Measurements from ENCODE around the gene TERT. TPM values are rescaled to one million over a fixed set of nuclear protein-coding genes. Genes with fewer than 3 reads are reported as not detected.

Gene TERT
- total and polyA plus RNA-seq, 2 donors = 1.9 to 3.4 TPM

DNA sequence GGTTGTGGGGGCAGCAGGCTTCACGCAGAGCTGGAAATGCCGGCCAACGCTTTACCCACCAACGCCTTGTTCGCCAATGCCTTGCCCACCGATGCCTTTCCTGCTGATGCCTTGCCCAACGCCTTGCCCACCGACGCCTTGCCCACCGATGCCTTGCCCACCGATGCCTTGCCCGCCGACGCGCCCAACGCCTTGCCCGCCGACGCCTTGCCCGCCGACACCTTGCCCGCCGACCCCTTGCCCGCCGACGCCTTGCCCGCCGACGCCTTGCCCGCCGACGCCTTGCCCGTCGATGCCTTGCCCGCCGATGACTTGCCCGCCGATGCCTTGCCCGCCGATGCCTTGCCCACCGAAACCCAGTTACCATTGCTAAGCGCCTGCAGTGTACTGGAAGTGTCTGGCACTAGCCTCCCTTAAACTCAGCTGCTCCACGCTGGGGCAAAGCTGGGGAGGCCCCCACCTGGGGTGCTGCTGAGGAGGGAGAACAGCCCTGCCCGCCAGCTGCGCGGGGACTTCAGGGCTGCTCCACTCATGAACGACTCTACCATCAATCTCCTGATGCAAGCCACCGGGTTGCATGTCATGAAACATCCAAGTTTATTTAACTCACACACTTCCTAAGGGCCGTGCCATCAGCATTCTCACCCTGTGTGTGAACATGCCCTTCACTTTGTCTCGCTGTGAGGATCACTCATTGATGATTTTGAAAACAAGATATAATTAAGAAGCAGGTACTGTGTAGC is 67.9 kb downstream of the TERT start:
- peaks cover 32 to 36% of the 10 kb centered on the region in 2 donors for H3K4me1 ChIP-seq (ENCODE audit: control insufficient read depth in 2 of 2, insufficient read depth in 2 of 2, low read length in 2 of 2)
- H3K9me3 ChIP-seq (ENCODE audit: control insufficient read depth in 2 of 2, insufficient read depth in 1 of 2, low read length in 1 of 2) = peaks cover 1 to 5% of the 10 kb centered on the region in 2 donors
- no peaks in the 10 kb centered on the region for H3K36me3 ChIP-seq (ENCODE audit: control insufficient read depth in 2 of 2, insufficient read depth in 2 of 2, low read length in 1 of 2)
- peaks cover 0 to 38% of the 10 kb centered on the region in 2 donors for H3K27me3 ChIP-seq (ENCODE audit: control insufficient read depth in 2 of 2, insufficient read depth in 1 of 2, low read length in 1 of 2)
- H3K4me3 ChIP-seq (ENCODE audit: low read length in 2 of 2) = no peak overlapping the region
- 90% methylated on average over 50 of the region's 50 CpGs for WGBS
- H3K27ac ChIP-seq (ENCODE audit: low read depth in 1 of 2, low read length in 1 of 2) = no peak overlapping the region
- no peak for DNase-seq (ENCODE audit: low read depth in 6 of 9, low spot score in 9 of 9)

DNA sequence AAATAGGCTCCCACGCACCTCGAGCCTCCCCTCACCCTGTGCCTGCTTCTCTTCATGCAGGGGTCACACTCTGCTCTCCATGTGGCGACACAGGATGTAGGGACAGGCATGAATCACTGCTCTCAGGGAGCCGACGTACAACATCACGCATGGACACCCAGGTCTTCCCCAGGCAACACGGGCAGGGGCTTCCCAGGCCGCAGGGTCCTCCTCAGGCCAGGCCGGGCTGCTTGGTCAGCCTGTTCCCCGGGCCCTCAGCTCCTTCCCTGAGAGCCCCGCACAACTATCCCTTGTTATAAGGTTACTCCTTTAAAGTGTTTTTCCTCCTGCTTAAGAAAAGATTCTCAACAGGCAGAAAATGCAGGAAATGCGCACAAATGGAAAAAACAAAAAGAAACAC is 68.6 kb downstream of the TERT start:
- H3K27me3 ChIP-seq (ENCODE audit: control insufficient read depth in 2 of 2, insufficient read depth in 1 of 2, low read length in 1 of 2) = peaks cover 0 to 38% of the 10 kb centered on the region in 2 donors
- H3K4me3 ChIP-seq (ENCODE audit: low read length in 2 of 2) = no peak overlapping the region
- no peak overlapping the region for H3K27ac ChIP-seq (ENCODE audit: low read depth in 1 of 2, low read length in 1 of 2)
- no peak for DNase-seq (ENCODE audit: low read depth in 6 of 9, low spot score in 9 of 9)
- peaks cover 32 to 36% of the 10 kb centered on the region in 2 donors for H3K4me1 ChIP-seq (ENCODE audit: control insufficient read depth in 2 of 2, insufficient read depth in 2 of 2, low read length in 2 of 2)
- H3K9me3 ChIP-seq (ENCODE audit: control insufficient read depth in 2 of 2, insufficient read depth in 1 of 2, low read length in 1 of 2) = peaks cover 1 to 5% of the 10 kb centered on the region in 2 donors
- no peaks in the 10 kb centered on the region for H3K36me3 ChIP-seq (ENCODE audit: control insufficient read depth in 2 of 2, insufficient read depth in 2 of 2, low read length in 1 of 2)
- WGBS = 90% methylated on average over 12 of the region's 12 CpGs

DNA sequence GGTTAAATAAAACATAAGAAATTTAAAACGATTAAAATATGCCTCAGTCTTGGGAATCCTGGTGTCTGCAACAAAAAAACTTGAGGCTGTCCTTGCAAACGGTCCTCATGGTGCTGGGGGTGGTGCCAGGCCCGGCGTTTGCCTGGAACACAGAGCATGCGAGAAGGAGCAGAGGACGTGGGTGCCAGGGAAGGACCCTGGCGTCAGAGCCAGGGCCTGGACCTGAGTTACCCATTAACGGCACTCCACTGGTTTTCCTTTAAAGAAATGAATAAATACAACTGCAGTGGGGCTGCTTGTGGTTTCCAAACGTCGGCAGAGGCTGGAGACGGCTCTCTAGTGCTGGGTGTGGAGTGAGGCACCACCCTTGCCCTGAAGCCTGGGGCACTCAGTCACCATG is 69.8 kb downstream of the TERT start, which contains the start of gene SLC6A18:
SLC6A18 (plus strand) TSS at position 301 of the 400 bp plus-strand sequence; CDS start at position 398, 97 bp downstream.
- Histone ChIP-seq H3K27me3 (ENCODE audit: control insufficient read depth in 2 of 2, insufficient read depth in 1 of 2, low read length in 1 of 2) (peaks cover 0 to 33% of the 10 kb centered on the region in 2 donors), H3K4me1 (ENCODE audit: control insufficient read depth in 2 of 2, insufficient read depth in 2 of 2, low read length in 2 of 2) (peaks cover 24 to 26% of the 10 kb centered on the region in 2 donors), H3K27ac (ENCODE audit: low read depth in 1 of 2, low read length in 1 of 2) (no peak within 1 kb of the TSS), H3K4me3 (ENCODE audit: low read length in 2 of 2) (no peak within 1 kb of the TSS), H3K9me3 (ENCODE audit: control insufficient read depth in 2 of 2, insufficient read depth in 1 of 2, low read length in 1 of 2) (peaks cover 0 to 5% of the 10 kb centered on the region in 2 donors), H3K36me3 (ENCODE audit: control insufficient read depth in 2 of 2, insufficient read depth in 2 of 2, low read length in 1 of 2) (no peaks in the 10 kb centered on the region)
- DNase-seq (ENCODE audit: low read depth in 6 of 9, low spot score in 9 of 9) = no peak
- 85% methylated on average over 11 of the region's 11 CpGs for WGBS

DNA sequence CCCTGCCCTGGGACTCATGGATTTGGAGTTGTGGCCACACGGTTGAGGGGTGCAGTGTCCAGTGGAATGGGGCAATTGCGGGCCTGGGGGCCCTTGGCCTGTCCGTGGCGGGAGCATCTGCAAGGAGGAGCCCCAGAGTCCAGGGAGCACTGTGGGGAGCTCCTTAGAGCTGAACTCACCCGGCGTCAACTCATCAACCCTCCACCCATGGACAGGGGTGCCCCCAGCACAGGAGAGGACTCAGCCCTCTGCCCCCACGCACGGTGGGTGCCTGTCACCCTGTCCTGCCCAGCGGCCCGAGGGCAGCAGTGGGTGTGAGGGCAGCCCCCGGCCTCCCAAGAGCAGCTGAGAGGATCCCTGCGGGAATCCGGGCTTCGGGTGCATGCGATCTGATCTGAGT is 70.2 kb downstream of the TERT start:
- DNase-seq (ENCODE audit: low read depth in 6 of 9, low spot score in 9 of 9) = no peak

DNA sequence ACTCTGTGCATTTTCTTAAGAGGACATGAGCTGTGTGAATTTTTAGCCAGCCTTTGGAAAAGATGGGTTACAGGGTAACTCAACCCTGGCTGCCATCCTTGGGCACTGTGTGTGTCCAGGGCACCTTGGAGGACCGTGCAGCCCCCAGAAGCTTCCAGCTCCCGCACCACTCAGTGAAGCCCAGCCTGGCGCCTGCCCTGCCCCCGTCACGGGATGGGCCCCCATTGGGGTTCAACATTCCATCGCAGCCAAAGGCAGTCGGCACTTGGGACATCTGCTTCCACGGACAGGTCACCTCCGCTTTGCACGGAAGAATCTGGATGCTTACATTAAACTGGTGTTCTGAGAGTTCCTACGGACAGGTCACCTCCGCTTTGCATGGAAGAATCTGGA is 71.6 kb downstream of the TERT start:
- Histone ChIP-seq H3K27ac (ENCODE audit: low read depth in 1 of 2, low read length in 1 of 2) (no peak overlapping the region), H3K4me3 (ENCODE audit: low read length in 2 of 2) (no peak overlapping the region), H3K36me3 (ENCODE audit: control insufficient read depth in 2 of 2, insufficient read depth in 2 of 2, low read length in 1 of 2) (no peaks in the 10 kb centered on the region), H3K9me3 (ENCODE audit: control insufficient read depth in 2 of 2, insufficient read depth in 1 of 2, low read length in 1 of 2) (peaks cover 0 to 2% of the 10 kb centered on the region in 2 donors), H3K27me3 (ENCODE audit: control insufficient read depth in 2 of 2, insufficient read depth in 1 of 2, low read length in 1 of 2) (peaks cover 0 to 23% of the 10 kb centered on the region in 2 donors), H3K4me1 (ENCODE audit: control insufficient read depth in 2 of 2, insufficient read depth in 2 of 2, low read length in 2 of 2) (peaks cover 8 to 9% of the 10 kb centered on the region in 2 donors)
- WGBS = 95% methylated on average over 12 of the region's 12 CpGs
- DNase-seq (ENCODE audit: low read depth in 6 of 9, low spot score in 9 of 9) = no peak

More for the DNA sequence above, 70.2 kb downstream of the TERT start:
- H3K27ac ChIP-seq (ENCODE audit: low read depth in 1 of 2, low read length in 1 of 2) = no peak overlapping the region
- WGBS = 93% methylated on average over 15 of the region's 15 CpGs
- peaks cover 0 to 5% of the 10 kb centered on the region in 2 donors for H3K9me3 ChIP-seq (ENCODE audit: control insufficient read depth in 2 of 2, insufficient read depth in 1 of 2, low read length in 1 of 2)
- no peaks in the 10 kb centered on the region for H3K36me3 ChIP-seq (ENCODE audit: control insufficient read depth in 2 of 2, insufficient read depth in 2 of 2, low read length in 1 of 2)
- H3K4me1 ChIP-seq (ENCODE audit: control insufficient read depth in 2 of 2, insufficient read depth in 2 of 2, low read length in 2 of 2) = peaks cover 20 to 21% of the 10 kb centered on the region in 2 donors
- H3K27me3 ChIP-seq (ENCODE audit: control insufficient read depth in 2 of 2, insufficient read depth in 1 of 2, low read length in 1 of 2) = peaks cover 0 to 32% of the 10 kb centered on the region in 2 donors
- no peak overlapping the region for H3K4me3 ChIP-seq (ENCODE audit: low read length in 2 of 2)

DNA sequence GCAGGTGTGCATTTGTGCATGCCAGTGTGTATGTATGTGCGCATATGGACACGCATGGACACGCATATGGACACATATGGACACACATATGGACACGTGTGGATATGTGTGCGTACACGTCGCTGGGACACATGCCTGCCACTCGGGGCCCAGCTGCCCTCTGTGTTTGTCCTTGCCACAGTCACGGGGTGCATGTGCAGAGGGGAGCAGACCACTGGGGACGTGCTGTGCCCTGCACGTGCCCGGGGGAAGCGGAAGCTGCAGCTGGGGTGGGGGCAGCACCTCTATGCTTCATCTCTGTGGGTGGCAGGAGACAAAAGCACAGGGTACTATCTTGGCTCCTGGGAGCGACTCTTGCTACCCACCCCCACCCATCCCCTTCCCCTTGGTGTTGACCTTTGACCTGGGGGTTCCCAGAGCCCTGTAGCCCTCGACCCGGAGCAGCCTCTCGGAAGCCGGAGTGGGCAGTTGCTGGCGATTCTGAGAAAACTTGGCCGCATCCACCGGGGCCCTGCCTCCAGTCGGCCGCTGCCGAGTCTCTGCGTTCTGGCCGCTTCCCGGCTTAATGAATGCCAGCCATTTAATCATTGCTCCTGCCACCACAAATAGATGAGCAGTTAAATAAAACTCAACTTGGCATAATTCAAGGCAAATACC is 72.1 kb downstream of the TERT start:
- no peak for DNase-seq (ENCODE audit: low read depth in 6 of 9, low spot score in 9 of 9)
- no peaks in the 10 kb centered on the region for H3K36me3 ChIP-seq (ENCODE audit: control insufficient read depth in 2 of 2, insufficient read depth in 2 of 2, low read length in 1 of 2)
- no peak overlapping the region for H3K4me3 ChIP-seq (ENCODE audit: low read length in 2 of 2)
- H3K9me3 ChIP-seq (ENCODE audit: control insufficient read depth in 2 of 2, insufficient read depth in 1 of 2, low read length in 1 of 2) = no peaks in the 10 kb centered on the region
- WGBS = 94% methylated on average over 27 of the region's 27 CpGs
- H3K27me3 ChIP-seq (ENCODE audit: control insufficient read depth in 2 of 2, insufficient read depth in 1 of 2, low read length in 1 of 2) = peaks cover 0 to 19% of the 10 kb centered on the region in 2 donors
- H3K4me1 ChIP-seq (ENCODE audit: control insufficient read depth in 2 of 2, insufficient read depth in 2 of 2, low read length in 2 of 2) = peaks cover 8 to 9% of the 10 kb centered on the region in 2 donors
- H3K27ac ChIP-seq (ENCODE audit: low read depth in 1 of 2, low read length in 1 of 2) = no peak overlapping the region

DNA sequence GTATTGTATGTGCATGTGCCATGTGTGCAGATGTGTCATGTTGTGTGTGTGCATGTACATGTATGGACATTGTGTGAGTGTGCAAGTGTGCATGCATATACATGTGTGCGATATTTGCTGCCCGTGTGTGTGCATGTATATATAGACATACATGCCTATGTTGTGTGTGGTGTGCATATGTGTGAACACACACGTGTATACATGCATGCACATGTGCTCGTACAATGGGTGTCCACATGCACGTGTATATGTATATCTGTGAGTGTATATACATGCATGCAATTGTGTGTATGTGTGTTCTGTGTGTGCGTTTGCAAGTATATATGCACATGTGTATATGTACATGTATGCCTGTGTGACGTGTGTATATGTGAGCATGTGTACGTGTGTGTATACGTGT is 72.7 kb downstream of the TERT start:
- no peak overlapping the region for H3K4me3 ChIP-seq (ENCODE audit: low read length in 2 of 2)
- H3K36me3 ChIP-seq (ENCODE audit: control insufficient read depth in 2 of 2, insufficient read depth in 2 of 2, low read length in 1 of 2) = no peaks in the 10 kb centered on the region
- H3K9me3 ChIP-seq (ENCODE audit: control insufficient read depth in 2 of 2, insufficient read depth in 1 of 2, low read length in 1 of 2) = no peaks in the 10 kb centered on the region
- DNase-seq (ENCODE audit: low read depth in 6 of 9, low spot score in 9 of 9) = no peak
- no peak overlapping the region for H3K27ac ChIP-seq (ENCODE audit: low read depth in 1 of 2, low read length in 1 of 2)
- H3K4me1 ChIP-seq (ENCODE audit: control insufficient read depth in 2 of 2, insufficient read depth in 2 of 2, low read length in 2 of 2) = peaks cover 8 to 12% of the 10 kb centered on the region in 2 donors
- 98% methylated on average over 9 of the region's 9 CpGs for WGBS
- H3K27me3 ChIP-seq (ENCODE audit: control insufficient read depth in 2 of 2, insufficient read depth in 1 of 2, low read length in 1 of 2) = peaks cover 0 to 18% of the 10 kb centered on the region in 2 donors

DNA sequence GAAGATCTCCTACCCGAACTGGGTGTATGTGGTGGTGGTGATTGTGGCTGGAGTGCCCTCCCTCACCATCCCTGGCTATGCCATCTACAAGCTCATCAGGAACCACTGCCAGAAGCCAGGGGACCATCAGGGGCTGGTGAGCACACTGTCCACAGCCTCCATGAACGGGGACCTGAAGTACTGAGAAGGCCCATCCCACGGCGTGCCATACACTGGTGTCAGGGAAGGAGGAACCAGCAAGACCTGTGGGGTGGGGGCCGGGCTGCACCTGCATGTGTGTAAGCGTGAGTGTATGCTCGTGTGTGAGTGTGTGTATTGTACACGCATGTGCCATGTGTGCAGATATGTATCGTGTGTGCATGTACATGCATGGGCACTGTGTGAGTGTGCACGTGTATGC is 73.1 kb downstream of the TERT start:
- no peak for DNase-seq (ENCODE audit: low read depth in 6 of 9, low spot score in 9 of 9)
- WGBS = 96% methylated on average over 10 of the region's 10 CpGs
- H3K9me3 ChIP-seq (ENCODE audit: control insufficient read depth in 2 of 2, insufficient read depth in 1 of 2, low read length in 1 of 2) = no peaks in the 10 kb centered on the region
- H3K27me3 ChIP-seq (ENCODE audit: control insufficient read depth in 2 of 2, insufficient read depth in 1 of 2, low read length in 1 of 2) = peaks cover 0 to 16% of the 10 kb centered on the region in 2 donors
- H3K36me3 ChIP-seq (ENCODE audit: control insufficient read depth in 2 of 2, insufficient read depth in 2 of 2, low read length in 1 of 2) = no peaks in the 10 kb centered on the region
- H3K4me1 ChIP-seq (ENCODE audit: control insufficient read depth in 2 of 2, insufficient read depth in 2 of 2, low read length in 2 of 2) = peaks cover 8 to 12% of the 10 kb centered on the region in 2 donors
- no peak overlapping the region for H3K27ac ChIP-seq (ENCODE audit: low read depth in 1 of 2, low read length in 1 of 2)
- no peak overlapping the region for H3K4me3 ChIP-seq (ENCODE audit: low read length in 2 of 2)

DNA sequence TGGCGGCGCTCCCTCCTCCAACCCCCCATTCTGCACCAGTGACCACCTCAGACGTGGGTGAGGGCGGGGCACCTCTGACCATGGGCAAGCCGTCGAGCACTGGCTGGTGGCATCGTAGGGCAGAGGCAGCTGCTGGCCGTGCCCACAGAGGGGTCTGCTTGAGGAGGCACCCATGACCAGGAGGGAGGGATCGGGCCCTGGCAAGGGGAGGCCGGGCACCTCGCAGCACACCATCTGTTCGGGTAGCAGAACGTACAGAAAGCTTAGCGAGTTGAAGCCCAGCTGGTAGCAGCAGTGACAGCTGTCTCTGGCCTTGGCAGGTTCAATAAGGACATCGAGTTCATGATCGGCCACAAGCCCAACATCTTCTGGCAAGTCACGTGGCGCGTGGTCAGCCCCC is 74.0 kb downstream of the TERT start:
- 97% methylated on average over 19 of the region's 19 CpGs for WGBS
- no peak for DNase-seq (ENCODE audit: low read depth in 6 of 9, low spot score in 9 of 9)
- H3K27ac ChIP-seq (ENCODE audit: low read depth in 1 of 2, low read length in 1 of 2) = no peak overlapping the region
- no peak overlapping the region for H3K4me3 ChIP-seq (ENCODE audit: low read length in 2 of 2)
- H3K36me3 ChIP-seq (ENCODE audit: control insufficient read depth in 2 of 2, insufficient read depth in 2 of 2, low read length in 1 of 2) = no peaks in the 10 kb centered on the region
- peaks cover 0 to 7% of the 10 kb centered on the region in 2 donors for H3K9me3 ChIP-seq (ENCODE audit: control insufficient read depth in 2 of 2, insufficient read depth in 1 of 2, low read length in 1 of 2)
- H3K27me3 ChIP-seq (ENCODE audit: control insufficient read depth in 2 of 2, insufficient read depth in 1 of 2, low read length in 1 of 2) = peaks cover 0 to 8% of the 10 kb centered on the region in 2 donors
- H3K4me1 ChIP-seq (ENCODE audit: control insufficient read depth in 2 of 2, insufficient read depth in 2 of 2, low read length in 2 of 2) = peaks cover 8 to 12% of the 10 kb centered on the region in 2 donors

Measured in thymus (tissue), 11 donors.